IPS-NIHi7 (cell line): ENCODE measurements around the gene ITGB8.
A peak's percentile ranks its signal among the peaks of the same experiment; 100 is the strongest.

ENCODE experiments used
- DNase-seq: peaks from one replicate; pipeline ENCODE4 v3.0.0; 2012; ENCODE audit warnings: mixed read lengths; ENCODE audit errors: extremely low spot score

The ITGB8 gene

GRCh38 chr7:20417675-20418382 lies 87.1 kb downstream of the ITGB8 start:
- DNase-seq = no peak

- DNase-seq = no peak
Measured at GRCh38 chr7:20424500-20424899, 93.8 kb downstream of the ITGB8 start.

- DNase-seq = no peak
Measured at GRCh38 chr7:20430664-20431063, 100.0 kb downstream of the ITGB8 start.

GRCh38 chr7:20431146-20431545 lies 100.4 kb downstream of the ITGB8 start:
- no peak for DNase-seq

GRCh38 chr7:20432071-20432470 lies 101.4 kb downstream of the ITGB8 start:
- DNase-seq = no peak

- no peak for DNase-seq
Measured at GRCh38 chr7:20435305-20435704, 104.6 kb downstream of the ITGB8 start.

- no peak for DNase-seq
Measured at GRCh38 chr7:20438248-20438647, 107.5 kb downstream of the ITGB8 start.

- DNase-seq = no peak
Measured at GRCh38 chr7:20438694-20439376, 108.1 kb downstream of the ITGB8 start.

- no peak for DNase-seq
Measured at GRCh38 chr7:20439416-20440185, 108.9 kb downstream of the ITGB8 start.

- DNase-seq = peak; percentile 76
Measured at GRCh38 chr7:20440472-20441105, 109.9 kb downstream of the ITGB8 start.

- DNase-seq = no peak
Measured at GRCh38 chr7:20441346-20441745, 110.6 kb downstream of the ITGB8 start.

- no peak for DNase-seq
Measured at GRCh38 chr7:20441991-20442441, 111.3 kb downstream of the ITGB8 start.

- no peak for DNase-seq
Measured at GRCh38 chr7:20442951-20443350, 112.3 kb downstream of the ITGB8 start.

GRCh38 chr7:20444030-20444800 lies 113.5 kb downstream of the ITGB8 start:
- DNase-seq = no peak

- DNase-seq = no peak
Measured at GRCh38 chr7:20447021-20447650, 116.4 kb downstream of the ITGB8 start.

- no peak for DNase-seq
Measured at GRCh38 chr7:20449176-20449575, 118.5 kb downstream of the ITGB8 start.

- DNase-seq = no peak
Measured at GRCh38 chr7:20450536-20450935, 119.8 kb downstream of the ITGB8 start.

- DNase-seq = no peak
Measured at GRCh38 chr7:20454202-20454601, 123.5 kb downstream of the ITGB8 start.

GRCh38 chr7:20456701-20457100 lies 126.0 kb downstream of the ITGB8 start:
- no peak for DNase-seq

- DNase-seq = no peak
Measured at GRCh38 chr7:20458521-20458920, 127.8 kb downstream of the ITGB8 start.

GRCh38 chr7:20459419-20459818 lies 128.7 kb downstream of the ITGB8 start:
- no peak for DNase-seq
